GM12873 (cell line): ENCODE data around the gene APOBEC3F.

Source experiments
- TF ChIP-seq, protein P1 (sequence below): IDR thresholded peaks from 2 replicates; pipeline ENCODE4 v1.5.1; 2012; ENCODE audit warnings: low read depth, mild to moderate bottlenecking, moderate library complexity, low read length, control low read depth; ENCODE audit not compliant: insufficient read depth; ENCODE audit errors: missing control alignments

The APOBEC3F gene

GRCh38 chr22:39027717-39028116 is 12.9 kb upstream of the APOBEC3F start:
- TF ChIP-seq, protein P1, sequence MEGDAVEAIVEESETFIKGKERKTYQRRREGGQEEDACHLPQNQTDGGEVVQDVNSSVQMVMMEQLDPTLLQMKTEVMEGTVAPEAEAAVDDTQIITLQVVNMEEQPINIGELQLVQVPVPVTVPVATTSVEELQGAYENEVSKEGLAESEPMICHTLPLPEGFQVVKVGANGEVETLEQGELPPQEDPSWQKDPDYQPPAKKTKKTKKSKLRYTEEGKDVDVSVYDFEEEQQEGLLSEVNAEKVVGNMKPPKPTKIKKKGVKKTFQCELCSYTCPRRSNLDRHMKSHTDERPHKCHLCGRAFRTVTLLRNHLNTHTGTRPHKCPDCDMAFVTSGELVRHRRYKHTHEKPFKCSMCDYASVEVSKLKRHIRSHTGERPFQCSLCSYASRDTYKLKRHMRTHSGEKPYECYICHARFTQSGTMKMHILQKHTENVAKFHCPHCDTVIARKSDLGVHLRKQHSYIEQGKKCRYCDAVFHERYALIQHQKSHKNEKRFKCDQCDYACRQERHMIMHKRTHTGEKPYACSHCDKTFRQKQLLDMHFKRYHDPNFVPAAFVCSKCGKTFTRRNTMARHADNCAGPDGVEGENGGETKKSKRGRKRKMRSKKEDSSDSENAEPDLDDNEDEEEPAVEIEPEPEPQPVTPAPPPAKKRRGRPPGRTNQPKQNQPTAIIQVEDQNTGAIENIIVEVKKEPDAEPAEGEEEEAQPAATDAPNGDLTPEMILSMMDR: no peak

DNA sequence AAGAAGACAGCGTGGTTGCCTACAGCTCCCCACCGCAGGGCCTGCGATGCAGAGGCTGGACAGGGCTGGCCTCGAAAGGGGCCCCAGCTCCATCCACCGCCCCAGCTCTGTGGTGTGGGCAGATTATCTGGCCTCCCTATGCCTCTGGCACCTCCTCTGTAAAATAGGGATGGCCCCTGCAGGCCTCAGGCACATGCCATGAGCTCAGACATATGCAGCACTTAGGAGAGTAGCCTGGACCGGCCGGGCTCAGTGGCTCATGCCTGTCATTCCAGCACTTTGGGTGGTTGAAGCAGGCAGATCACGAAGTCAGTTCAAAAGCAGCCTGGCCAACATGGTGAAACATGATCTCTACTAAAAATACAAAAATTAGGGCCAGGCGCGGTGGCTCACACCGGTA is 12.4 kb upstream of the APOBEC3F start:
- TF ChIP-seq, protein P1: no peak

- TF ChIP-seq, protein P1: no peak
Measured at GRCh38 chr22:39029227-39029626, 11.4 kb upstream of the APOBEC3F start.

GRCh38 chr22:39030705-39031104 is 10.0 kb upstream of the APOBEC3F start:
- TF ChIP-seq, protein P1: no peak

GRCh38 chr22:39039306-39040126 is 1.1 kb upstream of the APOBEC3F start:
- TF ChIP-seq, protein P1: no peak

GRCh38 chr22:39041908-39042307 is 1.2 kb downstream of the APOBEC3F start:
- TF ChIP-seq, protein P1: no peak

DNA sequence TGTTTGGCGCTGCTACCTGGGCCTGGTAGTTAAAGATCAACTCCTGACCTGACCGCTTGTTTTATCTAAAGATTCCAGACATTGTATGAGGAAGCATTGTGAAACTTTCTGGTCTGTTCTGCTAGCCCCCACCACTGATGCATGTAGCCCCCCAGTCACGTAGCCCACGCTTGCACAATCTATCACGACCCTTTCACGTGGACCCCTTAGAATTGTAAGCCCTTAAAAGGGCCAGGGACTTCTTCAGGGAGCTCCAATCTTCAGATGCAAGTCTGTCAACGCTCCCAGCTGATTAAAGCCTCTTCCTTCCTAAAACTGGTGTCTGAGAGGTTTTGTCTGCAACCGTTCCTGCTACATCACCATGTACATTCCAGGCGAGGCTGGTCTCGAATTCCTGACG is 15.0 kb downstream of the APOBEC3F start:
- TF ChIP-seq, protein P1: no peak
